Thoracic aorta (tissue), 2 donors: ENCODE results near the gene SNTG2. TPM values are rescaled to one million over a fixed set of nuclear protein-coding genes. Genes with fewer than 3 reads are reported as not detected.

ENCODE experiments used
- ATAC-seq: fragments of 150-250 bp; one replicate; pipeline ENCODE4 v1.8.0; 2017; ENCODE audit warnings: low read depth; ENCODE audit not compliant: insufficient number of reproducible peaks, low FRiP score
- DNase-seq: peaks from one replicate; pipeline ENCODE4 v3.0.0-alpha.2; 2020; ENCODE audit warnings: low spot score
- H3K27ac ChIP-seq, 2 donors: fragments of 200-600 bp; sonication (generic); 1 replicate in 1 of 2; 2 replicates in 1 of 2; pipeline ENCODE4 v1.5.1; 2016; ENCODE audit warnings: mild to moderate bottlenecking in 2 of 2, moderate library complexity in 2 of 2
- H3K27me3 ChIP-seq: fragments of 200-600 bp; sonication (generic); replicated peaks from 2 replicates; pipeline ENCODE4 v1.6.0; 2016; ENCODE audit warnings: mild to moderate bottlenecking; ENCODE audit not compliant: insufficient read depth
- H3K36me3 ChIP-seq: fragments of 200-600 bp; sonication (generic); one replicate; pipeline ENCODE4 v1.5.1; 2016
- H3K4me1 ChIP-seq, 2 donors: fragments of 200-600 bp; sonication (generic); 1 replicate in 1 of 2; 2 replicates in 1 of 2; pipeline versions ENCODE4 v1.5.1 to v1.6.0; 2016; ENCODE audit warnings: low read depth in 2 of 2, mild to moderate bottlenecking in 1 of 2; ENCODE audit not compliant: control insufficient read depth in 1 of 2
- H3K4me3 ChIP-seq: fragments of 200-600 bp; sonication (generic); 2 replicates; pipeline ENCODE4 v1.5.1; 2016; ENCODE audit warnings: mild to moderate bottlenecking
- H3K9me3 ChIP-seq: fragments of 200-600 bp; sonication (generic); 2 replicates; pipeline ENCODE4 v1.5.1; 2016
- total RNA-seq, 2 donors: library from RNA; depleted of rRNA; stranded (reverse); fragments of >200 nt; gene quantifications; one replicate each; pipeline versions ENCODE4 v1.1.0 to v1.2.3, GENCODE V29; 2016
- TF ChIP-seq, protein P1 (sequence below): fragments of 200-600 bp; sonication (generic); IDR thresholded peaks from one replicate; pipeline ENCODE4 v1.5.1; 2019; ENCODE audit warnings: antibody characterized with exemption

The SNTG2 gene
- total RNA-seq, 2 donors from 2014 or later = 8.9 to 18.6 TPM

DNA sequence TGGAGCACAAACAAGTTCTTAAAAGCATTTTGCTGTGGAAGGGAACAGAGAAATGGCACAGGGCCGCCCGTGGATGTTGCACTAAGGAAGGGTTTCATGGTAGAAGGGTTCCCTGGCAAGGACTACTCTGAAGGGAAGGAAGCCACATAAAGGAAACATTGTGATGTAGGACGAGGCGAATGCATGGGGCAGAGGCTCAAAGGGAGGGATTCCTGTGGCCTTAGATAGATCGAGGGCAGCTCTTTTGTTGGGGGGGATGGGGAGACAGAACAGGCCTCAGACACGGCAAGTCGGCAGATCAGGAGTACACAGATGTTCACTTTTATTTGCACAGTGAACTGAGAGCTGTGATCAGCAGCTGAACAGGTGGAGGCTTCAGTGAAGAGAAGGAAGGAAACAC, 205.4 kb downstream of the SNTG2 start:
- ATAC-seq (no peak), DNase-seq (no peak)
- TF ChIP-seq, protein P1, sequence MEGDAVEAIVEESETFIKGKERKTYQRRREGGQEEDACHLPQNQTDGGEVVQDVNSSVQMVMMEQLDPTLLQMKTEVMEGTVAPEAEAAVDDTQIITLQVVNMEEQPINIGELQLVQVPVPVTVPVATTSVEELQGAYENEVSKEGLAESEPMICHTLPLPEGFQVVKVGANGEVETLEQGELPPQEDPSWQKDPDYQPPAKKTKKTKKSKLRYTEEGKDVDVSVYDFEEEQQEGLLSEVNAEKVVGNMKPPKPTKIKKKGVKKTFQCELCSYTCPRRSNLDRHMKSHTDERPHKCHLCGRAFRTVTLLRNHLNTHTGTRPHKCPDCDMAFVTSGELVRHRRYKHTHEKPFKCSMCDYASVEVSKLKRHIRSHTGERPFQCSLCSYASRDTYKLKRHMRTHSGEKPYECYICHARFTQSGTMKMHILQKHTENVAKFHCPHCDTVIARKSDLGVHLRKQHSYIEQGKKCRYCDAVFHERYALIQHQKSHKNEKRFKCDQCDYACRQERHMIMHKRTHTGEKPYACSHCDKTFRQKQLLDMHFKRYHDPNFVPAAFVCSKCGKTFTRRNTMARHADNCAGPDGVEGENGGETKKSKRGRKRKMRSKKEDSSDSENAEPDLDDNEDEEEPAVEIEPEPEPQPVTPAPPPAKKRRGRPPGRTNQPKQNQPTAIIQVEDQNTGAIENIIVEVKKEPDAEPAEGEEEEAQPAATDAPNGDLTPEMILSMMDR = no peak

DNA sequence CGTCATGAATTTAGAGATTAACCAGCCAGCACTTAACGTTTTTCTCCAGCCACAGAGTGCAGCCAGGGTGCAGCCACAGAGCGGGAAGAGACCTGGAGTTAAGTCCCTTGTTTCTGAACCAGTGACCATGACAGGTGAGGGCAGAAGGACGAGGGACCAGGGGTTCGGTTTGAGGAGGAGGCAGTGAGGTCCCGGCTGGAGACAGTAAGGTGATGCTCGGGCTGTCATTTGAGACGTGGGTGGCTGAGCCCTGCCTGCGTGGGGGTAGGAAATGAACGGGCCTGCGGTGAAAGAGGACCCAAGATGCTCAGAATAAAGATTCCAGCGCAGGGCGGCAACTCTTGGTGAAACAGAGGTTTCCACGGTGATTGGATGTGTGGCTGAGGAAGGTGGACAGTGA, 205.9 kb downstream of the SNTG2 start:
- DNase-seq (no peak), ATAC-seq (no peak)
- Histone ChIP-seq H3K9me3 (no peaks in the 10 kb centered on the region), H3K4me3 (no peak overlapping the region), H3K27me3 (no peaks in the 10 kb centered on the region), H3K27ac (no peak overlapping the region), H3K4me1 (no peaks in the 10 kb centered on the region), H3K36me3 (no peaks in the 10 kb centered on the region)
- TF ChIP-seq, protein P1 = no peak

More for the DNA sequence above, 205.4 kb downstream of the SNTG2 start:
- no peaks in the 10 kb centered on the region for H3K36me3 ChIP-seq
- no peaks in the 10 kb centered on the region for H3K27me3 ChIP-seq
- H3K4me1 ChIP-seq = no peaks in the 10 kb centered on the region
- no peak overlapping the region for H3K4me3 ChIP-seq
- H3K27ac ChIP-seq = no peak overlapping the region
- H3K9me3 ChIP-seq = no peaks in the 10 kb centered on the region

DNA sequence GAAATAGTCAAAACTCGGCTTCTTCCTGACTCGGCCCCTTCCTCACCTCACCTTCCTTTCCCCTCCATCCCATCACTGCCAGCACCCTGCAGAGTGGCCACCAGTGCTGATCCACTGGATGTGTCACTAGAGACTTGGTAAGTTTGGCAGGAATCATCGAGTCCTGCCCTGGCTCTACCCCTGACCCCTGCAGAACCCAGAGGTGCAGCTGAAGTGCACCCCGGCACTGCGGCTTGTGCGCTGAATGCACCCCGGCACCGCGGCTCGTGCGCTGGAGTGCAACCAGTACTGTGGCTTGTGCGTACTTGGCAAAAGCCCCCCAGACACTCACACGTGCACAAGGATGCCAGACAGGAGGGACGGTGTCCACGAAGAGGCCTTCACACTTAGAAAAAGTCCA, 206.5 kb downstream of the SNTG2 start:
- Histone ChIP-seq H3K9me3 (no peaks in the 10 kb centered on the region), H3K4me1 (no peaks in the 10 kb centered on the region)
- ATAC-seq = no peak

DNA sequence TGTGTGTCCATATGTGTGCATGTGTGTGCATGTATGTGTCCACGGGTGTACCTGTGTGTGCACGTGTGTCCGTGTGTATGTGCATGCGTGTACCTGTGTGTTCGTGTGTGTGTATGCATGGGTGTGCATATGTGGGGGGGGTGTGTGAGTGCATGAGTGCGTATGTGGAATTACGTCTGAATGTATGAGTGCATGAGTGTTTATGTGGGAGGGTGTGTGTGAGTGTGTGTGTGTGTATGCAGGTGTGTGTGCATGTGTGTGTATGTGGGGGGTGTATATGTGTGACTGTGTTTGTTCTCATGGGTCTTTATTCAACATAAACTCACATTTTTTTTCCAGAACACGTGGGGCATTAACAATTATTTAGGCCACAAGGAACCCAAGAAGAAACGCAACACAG, 208.4 kb downstream of the SNTG2 start:
- Histone ChIP-seq H3K9me3 (no peaks in the 10 kb centered on the region), H3K36me3 (no peaks in the 10 kb centered on the region), H3K27ac (no peak overlapping the region), H3K4me3 (no peak overlapping the region), H3K4me1 (no peaks in the 10 kb centered on the region), H3K27me3 (no peaks in the 10 kb centered on the region)
- ATAC-seq (no peak), DNase-seq (no peak)
- TF ChIP-seq, protein P1 = no peak

More for the DNA sequence above, 206.5 kb downstream of the SNTG2 start:
- H3K27me3 ChIP-seq = no peaks in the 10 kb centered on the region
- TF ChIP-seq, protein P1 = no peak
- no peak overlapping the region for H3K27ac ChIP-seq
- no peak overlapping the region for H3K4me3 ChIP-seq
- no peaks in the 10 kb centered on the region for H3K36me3 ChIP-seq
- no peak for DNase-seq

DNA sequence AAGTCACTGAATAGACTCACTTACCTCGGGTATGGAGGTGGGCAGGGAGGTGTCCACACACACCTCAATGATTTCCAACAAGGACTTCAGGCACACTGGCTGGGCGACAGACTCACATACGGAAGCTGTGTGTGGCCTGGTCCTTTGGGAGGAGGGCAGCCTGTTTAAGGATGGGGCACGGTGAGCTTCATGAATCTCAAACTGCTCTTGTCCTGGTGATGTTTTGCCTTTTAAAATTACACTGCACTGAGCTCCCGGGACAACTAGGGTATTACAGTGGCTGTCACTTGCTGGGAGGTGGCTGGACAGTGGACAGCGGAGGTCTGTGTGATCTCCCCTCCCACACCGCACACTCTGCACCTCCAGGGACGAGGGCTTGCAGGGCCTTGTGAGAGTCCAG, 211.6 kb downstream of the SNTG2 start:
- no peaks in the 10 kb centered on the region for H3K27me3 ChIP-seq

More for the DNA sequence above, 211.6 kb downstream of the SNTG2 start:
- no peak overlapping the region for H3K27ac ChIP-seq
- no peaks in the 10 kb centered on the region for H3K36me3 ChIP-seq
- TF ChIP-seq, protein P1 = no peak
- ATAC-seq = no peak
- no peak for DNase-seq
- H3K4me1 ChIP-seq = no peaks in the 10 kb centered on the region
- no peak overlapping the region for H3K4me3 ChIP-seq
- H3K9me3 ChIP-seq = no peaks in the 10 kb centered on the region
